Measurements from ENCODE around the gene GMPS. TPM values are rescaled to one million over a fixed set of nuclear protein-coding genes. Genes with fewer than 3 reads are reported as not detected.

Gene GMPS
- total and polyA plus RNA-seq, 2 of the 8 experiments (the other 6 are each of a cell fraction or from before 2014, with no cell fraction given): 57.7 to 175 TPM

DNA sequence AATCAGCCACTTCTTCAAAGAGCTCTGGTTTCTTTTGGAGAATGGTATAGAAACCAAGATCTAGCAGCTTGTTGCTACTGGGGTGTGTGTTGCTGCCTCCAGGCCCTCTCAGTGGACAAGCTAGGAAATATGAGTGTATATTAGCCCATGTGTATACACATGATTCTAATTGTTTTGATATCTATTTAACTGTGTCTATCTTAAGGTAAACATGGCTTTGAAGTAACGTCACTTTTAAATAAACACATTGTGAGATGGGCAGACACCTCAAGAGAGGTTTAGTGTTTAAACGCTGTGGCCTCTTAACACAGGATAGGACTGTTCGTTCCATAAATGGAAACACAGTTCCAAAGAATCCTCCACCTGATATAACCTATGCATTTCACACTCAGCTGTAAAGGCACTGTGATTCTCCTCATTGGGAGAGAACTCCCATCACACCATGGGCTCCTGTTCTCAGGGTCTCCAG is 87.0 kb downstream of the GMPS start:
- Histone ChIP-seq H3K56ac (replicated peaks; ENCODE audit: insufficient read length, low read depth, low read length) (no peak overlapping the region), H3K27ac (ENCODE audit: low read depth, low read length) (no peak overlapping the region), H3K36me3 (ENCODE audit: control insufficient read depth in 2 of 4, insufficient read depth in 4 of 4, low read length in 3 of 4) (no peaks in the 10 kb centered on the region), H3K18ac (ENCODE audit: extremely low read depth, low read length) (no peak overlapping the region), H3K4me3 (ENCODE audit: extremely low read depth in 1 of 4, insufficient read depth in 2 of 4, low read depth in 3 of 4, low read length in 4 of 4) (no peak overlapping the region), H3K27me3 (replicated peaks in 1 of 4; ENCODE audit: control insufficient read depth in 3 of 4, extremely low read depth in 1 of 4, insufficient read depth in 3 of 4, low read length in 3 of 4) (no peaks in the 10 kb centered on the region), H4K20me1 (replicated peaks in 1 of 2; ENCODE audit: control insufficient read depth in 1 of 2, insufficient read depth in 2 of 2, low read length in 2 of 2) (no peaks in the 10 kb centered on the region), H2BK120ac (replicated peaks; ENCODE audit: low read depth, low read length) (no peak overlapping the region), H2AK5ac (ENCODE audit: low read depth, low read length) (no peak overlapping the region), H3K4me1 (replicated peaks in 1 of 4; ENCODE audit: control insufficient read depth in 3 of 4, insufficient read depth in 4 of 4, low read length in 3 of 4) (no peaks in the 10 kb centered on the region; a peak in 1 of 7 replicates), H4K5ac (ENCODE audit: insufficient read length, low read depth, low read length) (no peak overlapping the region), H4K8ac (ENCODE audit: extremely low read depth, insufficient read depth, low read length) (no peak overlapping the region), H2BK20ac (ENCODE audit: low read length) (no peak overlapping the region), H3K9ac (replicated peaks in 1 of 4; ENCODE audit: extremely low read depth in 1 of 4, low read depth in 3 of 4, low read length in 3 of 4) (no peak overlapping the region), H2BK12ac (ENCODE audit: low read depth, low read length) (no peak overlapping the region), H2AFZ (ENCODE audit: low read length) (no peak overlapping the region), H3K79me1 (ENCODE audit: low read depth, low read length) (no peaks in the 10 kb centered on the region), H3K79me2 (ENCODE audit: control insufficient read depth in 1 of 2, insufficient read depth in 2 of 2, low read length in 2 of 2) (no peaks in the 10 kb centered on the region), H3K4ac (replicated peaks; ENCODE audit: insufficient read length, low read depth, low read length) (no peak overlapping the region), H3K9me3 (ENCODE audit: insufficient read depth in 2 of 2, low read depth in 1 of 2, low read length in 1 of 2) (no peaks in the 10 kb centered on the region; a peak in 1 of 4 replicates), H3K14ac (ENCODE audit: insufficient read length) (no peak overlapping the region), H2BK5ac (ENCODE audit: low read depth, low read length) (no peak overlapping the region), H3K23me2 (ENCODE audit: low read depth, low read length) (no peaks in the 10 kb centered on the region), H3K4me2 (ENCODE audit: insufficient read depth in 1 of 2, low read depth in 2 of 2, low read length in 2 of 2) (no peak overlapping the region), H2BK15ac (ENCODE audit: low read length) (no peak overlapping the region), H4K91ac (replicated peaks; ENCODE audit: insufficient read length, low read length) (no peak overlapping the region), H3K23ac (ENCODE audit: insufficient read length) (no peak overlapping the region)
- WGBS, 2 experiments (ENCODE audit: extremely low coverage in 1 of 2, insufficient coverage in 1 of 2, insufficient read length in 1 of 2, insufficient replicate concordance in 2 of 2, low coverage in 1 of 2, low lambda C conversion rate in 2 of 2, missing lambda C conversion rate in 1 of 2): 87% methylated on average over 3 of the region's 3 CpGs; no CpG with 5 or more reads in 1 of the 2 experiments
- no peak for FAIRE-seq
- POLR2A ChIA-PET (ENCODE audit: partially characterized antibody): no interaction called here
- CTCF ChIA-PET (ENCODE audit: partially characterized antibody): interaction anchor here (0.7 to 1.8 kb wide), 5 partner anchors 10 to 22 kb away, joined by 3 to 5 read pairs (median 4); no protein-coding TSS in a partner anchor
- TF ChIP-seq POLR2A (IDR thresholded peaks at IDR 0.05; ENCODE audit: control extremely low read depth in 1 of 2, low read depth in 2 of 2, low read length in 2 of 2): no peak
- TF ChIP-seq GTF2F1 (IDR thresholded peaks at IDR 0.05; ENCODE audit: borderline replicate concordance, low read depth, low read length): no peak
- TF ChIP-seq BACH1 (IDR thresholded peaks at IDR 0.05; ENCODE audit: low read length): no peak
- no peak for TF ChIP-seq CEBPB (IDR thresholded peaks at IDR 0.05; ENCODE audit: low read depth, low read length)
- TF ChIP-seq TAF7 (optimal IDR thresholded peaks at IDR 0.05; ENCODE audit: borderline replicate concordance, low read depth, low read length): no peak
- DNase-seq (ENCODE audit: low read depth in 1 of 2, low spot score in 2 of 2): no peak

All from H1 (cell line).